Globus pallidus (tissue), 1 donor: ENCODE results near the gene RPL35A.
A peak's percentile ranks its signal among the peaks of the same experiment; 100 is the strongest.
"Not testable (repeated sequence)": the region's sequence is repeated elsewhere in the genome, so short reads cannot be mapped to it uniquely, and the experiment has no call there.

Source experiments
- DNase-seq: peaks from one replicate; pipeline ENCODE4 v3.0.0-alpha.2; 2015; ENCODE audit warnings: low spot score

Gene RPL35A

DNA sequence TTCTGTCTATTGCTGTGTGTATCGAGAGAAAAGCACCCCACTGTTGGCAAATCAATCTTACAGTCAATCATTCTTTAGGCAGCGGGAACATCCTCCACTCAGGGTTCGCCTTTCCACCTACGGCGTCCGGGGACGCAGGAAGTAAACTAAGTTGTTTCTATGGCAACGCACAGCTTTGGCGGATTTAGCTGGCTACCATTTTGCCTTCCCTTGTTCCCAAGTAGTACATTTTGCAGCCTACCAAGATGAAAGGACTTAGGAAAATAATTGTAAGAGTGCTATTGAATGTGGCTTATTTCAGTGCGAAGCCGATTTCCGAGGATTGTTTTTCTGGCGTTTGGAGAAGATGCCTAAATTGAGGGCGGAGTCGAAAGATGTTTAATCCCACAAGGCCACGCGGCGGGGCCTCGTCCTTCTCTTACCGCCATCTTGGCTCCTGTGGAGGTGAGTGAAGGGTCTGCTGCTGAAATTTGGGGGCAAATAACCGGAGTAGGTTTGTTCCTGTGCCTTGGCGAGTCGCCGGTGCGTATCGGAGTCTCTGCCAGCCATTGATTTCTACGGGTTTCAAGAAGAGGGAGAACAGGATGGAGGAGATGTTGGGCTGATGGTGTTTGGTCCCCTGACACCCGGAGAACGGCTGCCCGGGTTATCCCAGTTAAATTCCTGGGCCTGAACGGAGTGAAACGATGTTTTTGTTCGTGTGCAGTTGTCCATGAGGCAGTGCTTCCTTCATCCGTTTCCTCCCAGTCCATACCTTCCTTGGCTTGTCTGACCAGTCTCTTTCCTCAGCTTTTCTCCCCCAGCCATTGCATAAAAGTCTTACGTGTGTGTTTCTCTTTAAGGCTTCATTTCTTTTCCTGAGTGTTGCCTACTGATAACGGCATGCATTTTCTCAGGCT, at the start of gene RPL35A:
Gene RPL35A (plus strand): TSS at position 413 of the 899 bp plus-strand sequence. CDS start 778 bp downstream, outside the sequence.
- peak; percentile 92 for DNase-seq

DNA sequence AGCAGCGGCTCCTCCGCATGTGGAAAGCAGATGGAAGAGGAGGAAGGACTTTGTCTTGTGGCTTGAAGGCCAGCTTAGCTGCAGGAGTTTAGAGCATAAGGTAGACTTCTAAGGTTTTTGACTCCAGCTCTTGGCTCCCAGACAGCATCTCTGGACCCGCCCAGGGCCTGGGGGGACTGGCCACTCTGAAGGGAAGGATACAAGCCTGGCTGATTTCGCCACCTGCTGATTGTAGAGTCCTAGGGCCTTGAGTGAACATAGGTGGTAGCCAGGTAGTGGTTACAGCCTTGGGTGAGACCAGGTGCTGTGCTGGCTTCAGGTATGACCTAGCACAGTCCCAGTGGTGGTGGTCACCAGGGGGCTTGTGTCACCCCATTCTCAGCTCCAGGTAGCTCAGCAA, 48.4 kb upstream of the RPL35A start:
- no peak for DNase-seq

DNA sequence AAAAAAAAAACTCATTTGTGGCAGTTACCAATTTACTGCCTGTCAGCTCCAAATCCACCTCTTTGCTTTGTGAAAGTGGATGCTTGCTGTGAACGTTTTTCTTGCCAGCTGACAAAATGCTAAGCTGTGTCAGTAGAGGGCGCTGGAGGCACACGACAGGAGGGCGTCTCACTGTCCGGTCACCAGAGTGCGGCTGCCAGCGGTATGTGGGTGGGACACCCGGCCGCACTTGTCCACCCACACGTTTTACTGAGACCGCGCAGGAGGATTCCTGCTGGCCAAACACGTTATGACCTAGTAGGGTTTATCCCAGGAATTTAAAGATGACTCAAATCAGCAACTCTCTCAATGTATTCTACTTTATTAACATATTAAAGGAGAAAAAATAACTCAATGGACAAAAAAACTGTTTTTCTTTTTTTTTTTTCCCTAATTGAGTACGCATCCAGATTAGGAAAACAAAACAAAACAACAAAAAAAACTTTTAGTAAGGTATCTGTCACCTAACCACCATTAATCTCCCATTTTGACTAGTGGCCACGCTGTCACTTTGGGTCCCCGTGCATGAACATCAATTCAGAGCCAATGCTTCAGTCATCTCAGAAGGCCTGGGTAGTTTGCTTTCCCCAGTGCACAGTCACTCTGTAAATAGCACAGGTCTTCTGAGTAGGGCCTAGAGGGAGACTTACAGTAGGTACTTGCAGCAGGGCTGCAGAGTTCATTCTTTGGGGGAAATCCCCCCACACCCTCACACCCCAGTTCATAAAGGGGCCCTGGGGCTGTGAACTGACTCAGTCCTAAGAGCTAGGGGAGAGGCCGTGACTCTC, 43.8 kb upstream of the RPL35A start:
- DNase-seq = peak; percentile 82

DNA sequence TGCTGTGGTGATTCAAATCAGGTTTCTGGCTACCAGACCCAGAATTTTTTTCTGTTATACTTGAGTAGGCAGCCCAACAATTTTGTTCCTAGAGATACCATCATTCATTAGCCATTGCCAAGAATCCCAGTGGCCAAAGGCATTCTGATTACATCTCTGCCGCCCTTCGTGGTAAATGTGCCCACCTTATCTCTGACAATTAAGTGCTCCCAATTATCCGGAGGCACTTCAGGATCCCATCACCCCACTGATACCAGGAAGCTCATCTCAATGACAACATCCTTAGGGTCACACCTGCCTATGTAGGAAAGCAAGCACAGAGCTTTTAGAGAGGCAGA, 43.2 kb upstream of the RPL35A start:
- DNase-seq = no peak

DNA sequence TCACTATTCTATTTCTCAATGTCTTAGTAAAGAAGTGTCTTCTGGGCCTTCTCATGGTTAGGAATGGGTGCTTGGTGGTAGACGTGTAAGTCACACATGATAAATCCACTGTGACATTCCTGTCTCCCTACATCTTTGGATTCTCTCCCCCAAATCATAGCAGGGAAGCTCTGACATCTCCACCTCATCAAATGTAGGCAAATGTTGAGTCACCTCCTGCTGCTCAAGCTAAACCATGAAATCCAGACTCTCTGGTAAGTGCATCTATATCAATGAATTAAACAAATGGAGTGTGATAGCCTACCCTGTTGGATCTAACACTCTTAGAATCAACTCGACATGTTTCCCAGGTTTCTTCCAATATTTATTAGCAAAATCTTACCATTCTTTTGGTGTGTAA, 42.8 kb upstream of the RPL35A start:
- no peak for DNase-seq

DNA sequence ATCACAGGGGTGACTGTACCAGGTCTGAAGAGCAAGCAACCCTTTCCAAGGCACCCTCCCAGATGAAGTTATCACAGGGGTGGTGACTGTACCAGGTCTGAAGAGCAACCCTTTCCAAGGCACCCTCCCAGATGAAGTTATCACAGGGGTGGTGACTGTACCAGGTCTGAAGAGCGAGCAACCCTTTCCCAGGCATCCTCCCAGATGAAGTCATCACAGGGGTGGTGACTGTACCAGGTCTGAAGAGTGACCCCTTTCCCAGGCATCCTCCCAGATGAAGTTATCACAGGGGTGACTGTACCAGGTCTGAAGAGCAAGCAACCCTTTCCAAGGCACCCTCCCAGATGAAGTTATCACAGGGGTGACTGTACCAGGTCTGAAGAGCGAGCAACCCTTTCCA, 41.4 kb upstream of the RPL35A start:
- not testable (repeated sequence) for DNase-seq

DNA sequence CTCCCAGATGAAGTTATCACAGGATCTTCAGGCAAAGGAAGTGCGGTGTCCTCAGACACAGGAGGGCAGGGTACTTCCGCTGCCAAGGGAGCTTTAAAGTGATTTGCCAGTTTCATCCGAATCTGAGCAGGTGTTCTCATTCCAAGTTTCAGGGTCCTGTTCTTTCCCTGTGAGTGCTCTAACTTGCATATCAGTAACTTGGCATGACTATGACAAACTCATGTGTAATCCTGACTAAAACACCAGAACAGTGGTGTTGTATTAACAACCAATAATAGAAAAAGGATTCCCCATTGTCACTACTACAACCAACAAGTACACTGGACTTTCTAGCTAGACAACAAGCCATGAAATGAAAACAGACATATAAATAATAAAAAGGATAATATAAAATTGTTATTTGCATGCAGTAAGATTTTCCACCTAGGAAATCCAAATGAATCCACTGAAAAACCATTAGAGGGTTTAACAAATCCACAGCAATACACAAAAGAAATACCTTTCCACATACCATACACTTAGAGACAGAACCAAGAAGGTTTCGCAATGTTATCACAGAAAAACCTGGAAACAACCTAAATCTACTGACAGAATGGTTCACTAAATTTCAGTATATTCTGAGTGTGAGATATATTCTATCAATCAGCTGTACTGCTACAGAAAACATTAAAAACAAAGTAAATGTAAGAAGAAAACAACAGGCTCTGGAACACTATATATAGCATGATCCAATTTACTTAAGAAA, 40.9 kb upstream of the RPL35A start:
- DNase-seq = no peak

DNA sequence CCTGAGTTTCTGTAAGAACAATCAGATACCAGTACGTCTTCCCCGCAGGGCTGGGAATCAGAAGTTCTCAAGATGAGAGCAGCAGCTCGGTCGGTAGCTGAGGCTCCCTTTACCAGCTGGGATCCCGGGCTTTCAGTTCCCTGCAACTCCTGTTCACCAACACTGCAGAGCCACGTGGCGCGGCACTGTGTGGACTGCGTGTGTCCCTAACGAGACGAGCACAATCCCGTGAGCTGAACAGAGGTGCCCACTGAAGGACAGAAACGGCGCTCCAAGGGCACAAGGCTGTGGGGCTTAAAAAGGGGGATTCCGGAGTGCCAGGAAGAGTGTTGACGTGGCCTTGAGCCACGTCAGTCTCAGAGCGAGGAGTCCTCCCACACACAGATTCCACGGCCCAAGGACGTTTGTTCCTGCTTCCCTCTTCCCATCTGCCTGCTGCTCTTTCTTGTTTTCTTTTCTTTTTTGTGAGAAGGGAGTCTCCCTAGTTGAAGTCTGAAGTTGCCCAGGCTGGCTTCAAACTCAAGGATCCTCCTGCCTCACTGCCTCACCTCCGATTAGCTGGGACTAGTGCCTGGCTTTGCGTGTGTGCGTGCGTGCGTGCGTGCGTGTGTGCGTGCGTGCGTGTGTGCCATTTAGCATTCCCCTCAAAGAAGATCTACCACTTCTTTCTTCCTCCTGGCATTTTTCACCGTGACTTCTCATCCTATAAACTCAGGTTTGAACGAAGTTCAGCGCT, 37.1 kb upstream of the RPL35A start:
- no peak for DNase-seq

DNA sequence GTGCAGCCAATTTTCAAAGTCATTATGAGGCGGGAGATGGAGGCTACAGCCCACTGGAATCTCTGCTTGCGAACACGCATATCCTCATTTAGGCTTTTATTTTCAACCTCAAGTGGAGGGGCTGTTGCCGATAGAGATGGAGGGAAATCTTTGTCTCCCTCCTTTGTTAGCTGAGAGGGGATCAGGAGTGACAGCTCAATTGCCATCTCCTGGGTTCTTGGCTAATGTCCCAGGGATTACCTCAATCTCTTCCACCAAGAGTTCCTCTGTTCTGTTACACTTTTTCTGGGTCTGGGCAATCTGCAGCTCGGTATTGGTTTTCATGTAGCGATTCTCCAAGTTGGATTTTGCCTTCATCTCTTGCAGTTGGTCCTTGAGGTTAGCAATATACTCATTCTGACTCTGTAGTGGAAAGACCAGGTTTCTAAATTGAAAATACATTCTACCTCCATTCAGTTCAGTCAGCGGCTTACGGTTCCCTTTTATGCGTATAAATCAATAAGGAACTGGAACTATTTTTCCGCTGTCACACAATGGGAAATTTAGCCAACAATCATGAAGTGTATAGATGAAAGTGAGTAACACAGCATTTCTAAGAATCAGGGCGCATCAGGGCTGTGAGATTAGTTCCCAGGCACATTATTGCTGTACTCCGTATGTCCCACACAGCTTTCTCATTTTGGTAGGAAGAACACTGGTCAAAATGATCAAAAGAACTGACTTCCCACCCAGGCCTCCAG, 36.2 kb upstream of the RPL35A start:
- DNase-seq = no peak

DNA sequence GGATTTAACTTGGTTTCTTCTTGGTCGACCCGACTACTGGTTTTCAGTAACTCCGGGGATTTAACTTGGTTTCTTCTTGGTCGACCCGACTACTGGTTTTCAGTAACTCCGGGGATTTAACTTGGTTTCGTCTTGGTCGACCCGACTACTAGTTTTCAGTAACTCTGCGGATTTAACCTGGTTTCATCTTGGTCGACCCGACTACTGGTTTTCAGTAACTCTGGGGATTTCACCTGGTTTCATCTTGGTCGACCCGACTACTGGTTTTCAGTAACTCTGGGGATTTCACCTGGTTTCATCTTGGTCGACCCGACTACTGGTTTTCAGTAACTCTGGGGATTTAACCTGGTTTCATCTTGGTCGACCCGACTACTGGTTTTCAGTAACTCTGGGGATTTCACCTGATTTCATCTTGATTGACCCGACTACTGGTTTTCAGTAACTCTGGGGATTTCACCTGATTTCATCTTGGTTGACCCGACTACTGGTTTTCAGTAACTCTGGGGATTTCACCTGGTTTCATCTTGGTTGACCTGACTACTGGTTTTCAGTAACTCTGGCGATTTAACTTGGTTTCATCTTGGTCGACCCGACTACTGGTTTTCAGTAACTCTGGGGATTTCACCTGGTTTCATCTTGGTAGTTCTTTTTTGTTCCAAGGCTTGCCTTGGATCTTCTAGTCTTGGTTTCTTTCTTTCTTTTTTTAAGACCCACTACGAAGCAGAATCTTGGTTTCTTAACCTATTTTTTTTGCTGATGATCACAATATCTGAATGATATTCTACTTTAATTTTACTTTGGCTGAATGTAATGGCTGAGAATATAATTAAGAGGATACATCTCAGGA, 28.3 kb upstream of the RPL35A start:
- DNase-seq = not testable (repeated sequence)

DNA sequence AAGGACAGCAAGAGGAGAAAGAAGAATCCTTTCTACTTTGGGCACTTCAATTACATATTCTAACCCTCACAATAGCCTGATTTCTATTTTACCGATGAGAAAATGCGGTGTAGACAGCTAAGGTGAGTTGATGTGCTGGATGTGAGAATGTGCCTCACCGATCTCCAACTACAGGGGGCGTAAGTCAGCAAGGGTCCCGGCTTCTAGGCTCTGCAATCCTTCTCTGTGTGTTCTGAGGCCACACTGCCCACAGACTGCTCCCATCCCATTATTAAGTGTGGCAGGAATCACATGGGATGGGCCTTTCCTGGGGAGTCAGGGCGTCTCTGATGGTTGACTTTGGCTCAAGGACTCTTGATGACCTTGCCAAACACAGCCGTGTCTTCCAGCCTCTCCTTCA, 23.6 kb upstream of the RPL35A start:
- no peak for DNase-seq

DNA sequence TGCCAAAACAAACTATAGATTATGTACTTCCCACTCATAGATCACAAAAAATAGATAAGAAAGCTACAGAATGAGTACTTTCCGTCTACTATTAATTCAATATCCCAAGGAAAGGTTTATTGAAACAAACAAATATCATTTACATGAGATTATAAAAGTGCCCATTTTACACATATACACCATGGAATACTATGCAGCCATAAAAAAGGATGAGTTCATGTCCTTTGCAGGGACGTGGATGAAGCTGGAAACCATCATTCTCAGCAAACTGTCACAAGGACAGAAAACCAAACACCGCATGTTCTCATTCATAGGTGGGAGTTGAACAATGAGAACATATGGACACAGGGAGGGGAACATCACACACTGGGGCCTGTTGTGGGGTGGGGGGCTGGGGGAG, 22.4 kb upstream of the RPL35A start:
- not testable (repeated sequence) for DNase-seq

DNA sequence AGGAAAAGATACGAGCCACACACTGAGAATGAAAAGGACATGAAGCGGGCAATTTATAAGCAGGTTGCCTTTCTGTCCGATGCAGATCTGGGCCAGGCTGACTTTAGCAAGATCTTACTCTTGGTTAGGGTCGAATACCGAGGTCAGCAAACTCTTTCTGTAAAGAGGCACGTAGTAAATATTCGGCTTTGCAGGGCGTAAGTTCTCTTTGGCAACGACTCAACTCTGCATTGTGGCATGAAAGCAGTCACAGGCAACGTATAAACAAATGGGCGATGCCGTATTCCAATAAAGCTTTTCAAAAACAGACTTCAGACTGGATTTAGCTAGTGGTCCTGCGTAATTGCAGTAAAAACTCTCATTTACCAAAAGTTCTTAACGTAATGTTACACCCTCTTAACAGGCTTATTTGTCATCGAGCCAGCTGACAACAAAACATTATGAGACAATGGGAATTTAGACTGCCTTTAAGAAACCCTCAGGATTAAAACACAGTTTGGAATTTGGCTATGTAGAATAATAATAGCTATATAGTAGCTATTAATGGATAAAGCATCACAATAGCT, 13.1 kb upstream of the RPL35A start:
- DNase-seq = no peak

DNA sequence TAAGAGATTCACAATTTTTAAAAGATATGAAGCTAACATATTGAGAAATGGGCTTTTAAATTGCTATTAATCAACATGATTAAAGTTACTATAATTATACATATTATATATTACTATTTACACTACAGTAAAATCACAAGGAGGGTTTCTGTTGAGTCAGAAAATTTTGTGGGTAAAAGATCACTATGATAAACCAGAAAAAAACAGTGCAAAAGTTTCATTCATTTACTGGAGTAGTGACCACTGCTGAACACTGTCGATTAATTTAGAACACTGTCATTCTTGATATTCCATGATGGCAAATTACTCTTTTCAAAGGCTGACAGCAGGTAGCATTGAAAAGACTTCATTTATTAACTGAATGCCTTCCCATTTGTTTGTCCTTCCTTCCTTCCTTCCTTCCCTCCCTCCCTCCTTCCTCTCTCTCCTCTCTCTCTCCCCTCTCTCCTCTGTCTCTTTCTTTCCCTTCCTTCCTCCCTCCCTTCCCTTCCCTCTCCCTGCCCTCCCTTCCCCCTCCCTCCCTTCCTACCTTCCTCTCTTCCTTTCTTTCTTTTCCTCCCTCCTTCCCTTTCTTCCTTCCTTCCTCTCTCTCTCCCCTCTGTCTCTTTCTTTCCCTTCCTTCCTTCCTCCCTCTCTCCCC, 9.1 kb upstream of the RPL35A start:
- no peak for DNase-seq

DNA sequence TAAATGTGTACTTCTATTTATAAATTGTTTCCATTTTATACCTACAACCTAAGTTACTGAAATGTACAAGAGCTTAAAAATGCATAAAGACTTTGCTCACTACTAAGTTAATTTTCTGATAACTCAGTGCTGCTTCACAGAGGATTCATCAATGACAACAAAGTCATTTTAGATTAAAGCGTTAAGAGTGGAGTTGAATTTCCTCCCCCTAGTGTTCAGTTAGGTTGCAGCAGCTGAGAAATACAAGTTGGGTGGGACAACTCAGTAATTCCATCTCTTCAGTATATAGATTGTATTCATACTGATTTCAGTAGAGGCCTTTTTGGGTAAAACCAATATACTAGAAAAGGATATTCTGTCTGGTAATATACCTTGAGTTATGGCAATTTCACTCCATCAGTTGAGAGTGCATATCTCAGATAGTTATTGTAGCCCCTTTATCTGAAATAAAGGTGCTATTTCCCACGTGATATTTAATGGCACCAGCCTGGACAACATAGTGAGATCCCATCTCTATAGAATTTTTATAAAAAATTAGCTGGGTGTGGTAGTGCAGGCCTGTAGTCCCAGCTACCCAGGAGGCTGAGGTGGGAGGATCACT, 6.9 kb upstream of the RPL35A start:
- DNase-seq = no peak

DNA sequence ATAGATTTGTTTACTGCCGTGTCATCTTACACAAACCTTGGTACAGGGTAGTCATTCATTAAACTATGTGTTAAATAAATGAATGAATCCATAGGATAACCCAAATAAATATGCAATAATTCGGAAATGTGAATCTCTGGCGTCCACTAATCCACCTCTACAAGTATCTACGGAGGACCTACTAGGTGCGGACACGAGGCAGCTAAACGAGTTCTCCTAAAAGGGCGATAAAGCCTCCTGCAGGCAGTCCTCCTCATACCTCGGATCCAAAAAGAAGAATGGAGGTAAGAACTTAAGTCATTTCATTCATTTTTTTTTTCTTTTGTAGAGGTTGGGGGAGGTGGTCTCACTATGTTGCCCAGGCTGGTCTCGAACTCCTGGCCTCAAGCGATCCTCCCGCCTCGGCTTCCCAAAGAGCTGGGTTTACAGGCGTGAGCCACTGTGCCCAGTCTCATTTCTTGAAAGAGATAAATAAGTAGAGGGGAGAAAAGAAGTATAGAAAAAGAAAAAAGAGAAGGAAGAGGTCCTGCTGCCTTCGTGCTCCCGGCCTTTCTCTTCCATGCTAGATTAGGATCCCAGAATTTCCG, 706 bp upstream of the RPL35A start:
- no peak for DNase-seq

DNA sequence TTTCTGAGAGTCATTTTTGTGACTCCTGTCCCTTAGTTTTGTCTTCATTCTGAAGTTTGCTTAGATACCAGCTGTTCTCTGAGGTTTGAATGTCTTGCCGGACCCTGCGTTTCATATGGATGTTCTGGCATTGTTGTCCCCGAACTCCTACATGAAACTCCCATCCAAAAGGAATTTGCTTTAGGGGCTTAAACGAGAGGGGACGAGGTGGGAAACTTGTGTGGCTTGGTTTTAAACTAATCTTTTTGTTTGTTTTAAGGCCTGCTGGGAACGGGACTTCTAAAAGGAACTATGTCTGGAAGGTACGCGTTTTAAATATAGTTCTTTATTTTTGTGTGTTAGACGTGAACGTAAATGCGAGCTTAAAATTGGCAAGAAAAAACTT, 679 bp downstream of the RPL35A start:
- no peak for DNase-seq

DNA sequence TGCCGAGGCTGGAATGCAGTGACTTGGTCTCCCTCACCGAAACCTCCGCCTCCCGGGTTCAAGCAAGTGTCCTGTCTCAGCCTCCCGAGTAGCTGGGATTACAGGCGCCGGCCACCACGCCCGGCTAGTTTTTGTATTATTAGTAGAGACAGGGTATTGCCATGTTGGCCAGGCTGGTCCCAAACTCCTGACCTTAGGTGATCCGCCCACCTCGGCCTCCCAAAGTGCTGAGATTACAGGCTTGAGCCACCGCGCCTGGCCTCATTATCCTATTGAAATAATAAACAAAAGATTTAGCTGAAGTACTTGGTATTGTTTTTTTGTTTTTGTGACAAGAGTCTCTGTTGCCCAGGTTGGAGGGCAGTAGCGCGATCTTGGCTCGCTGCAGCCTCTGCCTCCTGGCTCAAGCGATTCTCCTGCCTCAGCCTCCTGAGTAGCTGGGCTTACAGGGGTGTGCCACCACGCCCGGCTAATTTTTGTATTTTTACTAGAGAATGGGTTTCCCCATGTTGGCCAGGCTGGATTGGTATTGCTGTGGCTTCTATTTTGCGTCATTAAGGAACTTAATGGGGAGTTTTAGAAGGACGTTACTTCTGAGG, 1.5 kb downstream of the RPL35A start:
- no peak for DNase-seq
